SK-N-SH (cell line): ENCODE data around the gene TIAM2. TPM values are rescaled to one million over a fixed set of nuclear protein-coding genes. Genes with fewer than 3 reads are reported as not detected.

Source experiments
- CTCF ChIA-PET: fragments of 300-600, 350-600 bp; formaldehyde crosslinking; extraction: SDS; loops from one replicate; lab custom pipeline; 2021; lab: Yijun Ruan, JAX
- POLR2A ChIA-PET: fragments of 350-600 bp; sonication (Branson Sonifier 250); formaldehyde crosslinking; extraction: SDS; loops from one replicate; lab custom pipeline; 2020; ENCODE audit warnings: antibody characterized with exemption, inconsistent platforms; lab: Yijun Ruan, JAX
- DNase-seq: peaks from one replicate; pipeline ENCODE4 v3.0.0; 2012
- H2AFZ ChIP-seq: fragments of 200-600 bp; sonication (generic); 2 replicates; pipeline ENCODE4 v1.8.1; 2016; ENCODE audit warnings: antibody characterized with exemption, mild to moderate bottlenecking, low read depth
- H3F3A ChIP-seq: fragments of 200-600 bp; sonication (generic); replicated peaks from 2 replicates; pipeline ENCODE3; 2016; ENCODE audit warnings: antibody characterized with exemption, mild to moderate bottlenecking; ENCODE audit not compliant: insufficient read depth
- H3K27ac ChIP-seq, 2 experiments: fragments of 200-500 bp in 1 of 2; fragments of 200-600 bp in 1 of 2; sonication (Bioruptor generic) in 1 of 2; sonication (generic), shearing (Covaris generic) in 1 of 2; 2 replicates each; pipeline versions ENCODE4 v1.5.1 to v1.6.1; 2014 to 2016; ENCODE audit warnings: low read depth in 2 of 2, inconsistent platforms in 1 of 2, low read length in 1 of 2, mild to moderate bottlenecking in 1 of 2, mixed read lengths in 1 of 2
- H3K27me3 ChIP-seq: fragments of 200-600 bp; sonication (generic), shearing (Covaris generic); 2 replicates; pipeline ENCODE4 v1.6.1; 2016; ENCODE audit warnings: mixed run types; ENCODE audit not compliant: insufficient read depth
- H3K36me3 ChIP-seq, 2 experiments: fragments of 200-500 bp in 1 of 2; fragments of 200-600 bp in 1 of 2; sonication (Bioruptor generic) in 1 of 2; sonication (generic) in 1 of 2; replicated peaks in 1 of 2; 2 replicates each; pipeline versions ENCODE3 to v1.5.1; 2014 to 2016; ENCODE audit warnings: low read length in 1 of 2, mild to moderate bottlenecking in 1 of 2; ENCODE audit not compliant: insufficient read depth in 2 of 2, control insufficient read depth in 1 of 2
- H3K4me1 ChIP-seq, 2 experiments: fragments of 200-500 bp in 1 of 2; fragments of 200-600 bp in 1 of 2; sonication (Bioruptor generic) in 1 of 2; sonication (generic), shearing (Covaris generic) in 1 of 2; 2 replicates each; pipeline versions ENCODE4 v1.5.1 to v1.6.1; 2014 to 2016; ENCODE audit warnings: low read depth in 1 of 2, low read length in 1 of 2, mixed run types in 1 of 2; ENCODE audit not compliant: insufficient read depth in 2 of 2, control insufficient read depth in 1 of 2
- H3K4me2 ChIP-seq: fragments of 200-600 bp; sonication (generic), shearing (Covaris generic); 2 replicates; pipeline ENCODE4 v1.6.1; 2017; ENCODE audit warnings: mixed run types
- H3K4me3 ChIP-seq, 2 experiments: fragments of 200-500 bp in 1 of 2; fragments of 200-600 bp in 1 of 2; sonication (Bioruptor generic) in 1 of 2; sonication (generic), shearing (Covaris generic) in 1 of 2; 2 replicates each; pipeline versions ENCODE4 v1.5.1 to v1.8.1; 2014 to 2016; ENCODE audit warnings: low read depth in 2 of 2, inconsistent platforms in 1 of 2, low read length in 1 of 2, mild to moderate bottlenecking in 1 of 2, mixed read lengths in 1 of 2, moderate library complexity in 1 of 2
- H3K79me2 ChIP-seq: fragments of 200-600 bp; sonication (generic); 2 replicates; pipeline ENCODE4 v1.8.1; 2017; ENCODE audit warnings: mild to moderate bottlenecking; ENCODE audit not compliant: insufficient read depth
- H3K9ac ChIP-seq: fragments of 200-600 bp; sonication (generic); 2 replicates; pipeline ENCODE4 v1.6.1; 2017; ENCODE audit warnings: mixed run types
- H3K9me2 ChIP-seq: fragments of 200-600 bp; sonication (generic); 2 replicates; pipeline ENCODE4 v1.6.1; 2017; ENCODE audit warnings: mixed run types
- H3K9me3 ChIP-seq: fragments of 200-600 bp; sonication (generic); 2 replicates; pipeline ENCODE4 v1.6.1; 2017; ENCODE audit warnings: mixed run types, mild to moderate bottlenecking, moderate library complexity
- H4K20me1 ChIP-seq: fragments of 200-600 bp; sonication (generic); 2 replicates; pipeline ENCODE4 v1.6.1; 2017; ENCODE audit warnings: mild to moderate bottlenecking, mixed run types; ENCODE audit not compliant: insufficient read depth
- FOSL2 ChIP-seq: IDR thresholded peaks from 2 replicates; pipeline ENCODE4 v1.4.0; 2012; ENCODE audit warnings: low read depth, mild to moderate bottlenecking, moderate library complexity, borderline replicate concordance
- FOXJ3 ChIP-seq: sonication (generic); formaldehyde crosslinking; IDR thresholded peaks from 2 replicates; pipeline ENCODE4 v1.5.1; 2020; ENCODE audit warnings: mild to moderate bottlenecking, missing genetic modification reagents
- GABPA ChIP-seq: IDR thresholded peaks from 2 replicates; pipeline ENCODE4 v1.4.0; 2012; ENCODE audit warnings: low read depth, mild to moderate bottlenecking
- GATA2 ChIP-seq: sonication (generic); formaldehyde crosslinking; IDR thresholded peaks from 2 replicates; pipeline ENCODE4 v1.5.0; 2020; ENCODE audit warnings: mild to moderate bottlenecking, missing genetic modification reagents
- IRF3 ChIP-seq: fragments of 150-350 bp; IDR thresholded peaks from 2 replicates; pipeline ENCODE4 v1.6.1; 2016; ENCODE audit warnings: mild to moderate bottlenecking, low read depth, low read length
- MEF2A ChIP-seq: IDR thresholded peaks from 2 replicates; pipeline ENCODE4 v1.4.0; 2012; ENCODE audit warnings: low read depth, borderline replicate concordance
- NRF1 ChIP-seq: IDR thresholded peaks from 2 replicates; pipeline ENCODE4 v1.6.1; 2012; ENCODE audit warnings: low read depth, mild to moderate bottlenecking, low read length
- POLR2AphosphoS5 ChIP-seq: IDR thresholded peaks from 2 replicates; pipeline ENCODE4 v1.6.1; 2012; ENCODE audit warnings: low read depth, low read length
- RAD21 ChIP-seq: IDR thresholded peaks from 2 replicates; pipeline ENCODE4 v1.6.1; 2012; ENCODE audit warnings: mild to moderate bottlenecking, low read length
- RCOR1 ChIP-seq: fragments of 150-350 bp; IDR thresholded peaks from 2 replicates; pipeline ENCODE4 v1.6.1; 2017; ENCODE audit warnings: antibody characterized with exemption, low read length
- SIN3A ChIP-seq: IDR thresholded peaks from 2 replicates; pipeline ENCODE4 v1.6.1; 2012; ENCODE audit warnings: low read depth, mild to moderate bottlenecking, low read length, moderate library complexity, borderline replicate concordance
- SMC3 ChIP-seq: IDR thresholded peaks from 2 replicates; pipeline ENCODE4 v1.6.1; 2012; ENCODE audit warnings: low read depth, low read length, improper control_type of control experiment
- TAF1 ChIP-seq: IDR thresholded peaks from 2 replicates; pipeline ENCODE4 v1.6.1; 2012; ENCODE audit warnings: low read depth, mild to moderate bottlenecking, low read length, moderate library complexity, borderline replicate concordance
- TCF12 ChIP-seq: IDR thresholded peaks from 2 replicates; pipeline ENCODE4 v1.4.0; 2012
- TEAD4 ChIP-seq: IDR thresholded peaks from 2 replicates; pipeline ENCODE4 v1.4.0; 2012; ENCODE audit warnings: mild to moderate bottlenecking, borderline replicate concordance; ENCODE audit not compliant: insufficient read depth
- USF2 ChIP-seq: fragments of 150-350 bp; IDR thresholded peaks from 2 replicates; pipeline ENCODE4 v1.6.1; 2017; ENCODE audit warnings: antibody characterized with exemption, low read length, low read depth, borderline replicate concordance
- WGBS: methylation state at CpG from one replicate; pipeline ENCODE4 v1.1.6; 2017; ENCODE audit warnings: low lambda C conversion rate; 5-methylcytosine and 5-hydroxymethylcytosine counted together
- polyA plus RNA-seq, 3 experiments: library from polyadenylated mRNA; depleted of rRNA; stranded (reverse); fragments of >200 nt; gene quantifications; 2 replicates each; pipeline ENCODE4 v1.2.3, GENCODE V29; 2012
- TF ChIP-seq, protein P1 (sequence below): IDR thresholded peaks from 2 replicates; pipeline ENCODE4; 2012
- TF ChIP-seq, protein P2 (sequence below): IDR thresholded peaks from 2 replicates; pipeline ENCODE4 v1.4.0; 2012; ENCODE audit warnings: low read depth, borderline replicate concordance

Gene TIAM2
- polyA plus RNA-seq, 1 of the 3 experiments (the other 2 are of a cell fraction), result 13.6 TPM

DNA sequence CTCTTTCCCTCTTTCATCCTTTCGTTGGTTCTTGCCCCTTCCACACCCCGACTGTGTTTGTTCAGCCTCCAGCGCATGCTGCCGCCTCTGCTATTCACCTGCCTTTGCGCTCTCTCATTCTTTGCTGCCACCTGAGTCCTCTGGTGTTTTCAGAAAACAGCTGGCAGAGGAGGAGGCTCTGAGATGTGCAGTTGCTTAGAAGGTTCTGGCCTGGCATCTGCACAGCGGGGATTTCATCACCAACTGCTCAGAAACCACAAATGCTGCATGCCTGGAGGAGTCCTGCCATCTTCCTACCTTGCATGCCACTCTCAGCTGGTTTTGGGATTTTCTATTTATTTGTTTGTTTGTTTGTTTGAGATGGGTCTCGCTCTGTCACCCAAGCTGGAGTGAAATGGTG lies 229.5 kb downstream of the TIAM2 start:
- H3K27me3 ChIP-seq, result no peaks in the 10 kb centered on the region
- CTCF ChIA-PET, result interaction anchor here (1.0 kb wide), 1 partner anchor 419 kb away, joined by 3 read pairs; no protein-coding TSS in a partner anchor
- H3K4me1 ChIP-seq, result peaks cover 15 to 17% of the 10 kb centered on the region in 2 experiments; a peak in 2 of 4 replicates
- H3F3A ChIP-seq, result peaks cover 11% of the 10 kb centered on the region
- H3K4me2 ChIP-seq, result 0 out of 2 replicates have a peak overlapping the region, but pooled peaks have one; percentile 62
- no peak for DNase-seq
- TF ChIP-seq GABPA (no peak), SIN3A (no peak), POLR2AphosphoS5 (no peak), TAF1 (no peak), FOSL2 (no peak), TCF12 (no peak), GATA2 (CRISPR knock-in tag) (no peak), MEF2A (no peak), RCOR1 (no peak), NRF1 (no peak), SMC3 (no peak), FOXJ3 (no peak), IRF3 (no peak)
- TF ChIP-seq, protein P1, sequence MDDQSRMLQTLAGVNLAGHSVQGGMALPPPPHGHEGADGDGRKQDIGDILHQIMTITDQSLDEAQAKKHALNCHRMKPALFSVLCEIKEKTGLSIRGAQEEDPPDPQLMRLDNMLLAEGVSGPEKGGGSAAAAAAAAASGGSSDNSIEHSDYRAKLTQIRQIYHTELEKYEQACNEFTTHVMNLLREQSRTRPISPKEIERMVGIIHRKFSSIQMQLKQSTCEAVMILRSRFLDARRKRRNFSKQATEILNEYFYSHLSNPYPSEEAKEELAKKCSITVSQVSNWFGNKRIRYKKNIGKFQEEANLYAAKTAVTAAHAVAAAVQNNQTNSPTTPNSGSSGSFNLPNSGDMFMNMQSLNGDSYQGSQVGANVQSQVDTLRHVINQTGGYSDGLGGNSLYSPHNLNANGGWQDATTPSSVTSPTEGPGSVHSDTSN, result no peak
- H3K36me3 ChIP-seq, result no peaks in the 10 kb centered on the region
- 94% methylated on average over 7 of the region's 7 CpGs for WGBS
- H3K9me2 ChIP-seq, result no peaks in the 10 kb centered on the region
- H3K27ac ChIP-seq, result peak overlapping the region in 1 of 2 experiments; percentile 82; a peak in 2 of 4 replicates
- no peak overlapping the region for H3K4me3 ChIP-seq
- POLR2A ChIA-PET, result no interaction called here
- H2AFZ ChIP-seq, result no peak overlapping the region
- no peaks in the 10 kb centered on the region for H3K9me3 ChIP-seq
- no peak overlapping the region for H3K9ac ChIP-seq
- no peaks in the 10 kb centered on the region for H4K20me1 ChIP-seq
- H3K79me2 ChIP-seq, result no peaks in the 10 kb centered on the region

DNA sequence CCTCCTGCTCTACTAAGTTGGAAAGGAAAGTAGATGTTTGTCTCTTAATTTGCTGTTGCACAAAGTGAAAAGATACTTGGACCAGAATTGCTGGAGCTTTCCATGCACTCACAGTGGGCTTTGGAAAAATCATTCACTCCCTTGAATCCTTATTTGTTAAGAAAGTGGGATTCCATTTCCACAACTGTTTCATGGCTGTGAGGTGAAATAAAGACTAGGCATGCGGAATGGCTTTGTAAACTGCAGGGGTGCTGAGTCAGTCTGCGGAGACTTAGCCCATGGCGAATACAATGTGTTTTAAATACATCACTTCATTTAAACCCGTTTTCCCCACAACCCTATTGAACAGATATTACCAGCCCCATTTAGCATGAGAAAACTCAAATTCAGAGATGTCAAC lies 231.9 kb downstream of the TIAM2 start:
- Histone ChIP-seq H4K20me1 (no peaks in the 10 kb centered on the region), H2AFZ (no peak overlapping the region), H3K79me2 (no peaks in the 10 kb centered on the region), H3K27ac (no peak overlapping the region), H3K9ac (no peak overlapping the region), H3K4me3 (no peak overlapping the region), H3K9me3 (no peaks in the 10 kb centered on the region), H3K4me2 (no peak overlapping the region), H3F3A (peaks cover 8% of the 10 kb centered on the region), H3K4me1 (peaks cover 12 to 15% of the 10 kb centered on the region in 2 experiments; a peak in 2 of 4 replicates), H3K36me3 (no peaks in the 10 kb centered on the region), H3K9me2 (no peaks in the 10 kb centered on the region), H3K27me3 (no peaks in the 10 kb centered on the region)
- POLR2A ChIA-PET, result no interaction called here
- TF ChIP-seq TEAD4 (no peak), NRF1 (no peak), FOSL2 (no peak), USF2 (no peak), RAD21 (no peak)
- TF ChIP-seq, protein P2, sequence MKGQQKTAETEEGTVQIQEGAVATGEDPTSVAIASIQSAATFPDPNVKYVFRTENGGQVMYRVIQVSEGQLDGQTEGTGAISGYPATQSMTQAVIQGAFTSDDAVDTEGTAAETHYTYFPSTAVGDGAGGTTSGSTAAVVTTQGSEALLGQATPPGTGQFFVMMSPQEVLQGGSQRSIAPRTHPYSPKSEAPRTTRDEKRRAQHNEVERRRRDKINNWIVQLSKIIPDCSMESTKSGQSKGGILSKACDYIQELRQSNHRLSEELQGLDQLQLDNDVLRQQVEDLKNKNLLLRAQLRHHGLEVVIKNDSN, result no peak
- no peak for DNase-seq
- WGBS, result 93% methylated on average over 4 of the region's 4 CpGs
- CTCF ChIA-PET, result no interaction called here
